Smooth muscle cell (in vitro differentiated cells): ENCODE results near the gene CFLAR. TPM values are rescaled to one million over a fixed set of nuclear protein-coding genes. Genes with fewer than 3 reads are reported as not detected.
"Not testable (repeated sequence)": the region's sequence is repeated elsewhere in the genome, so short reads cannot be mapped to it uniquely, and the experiment has no call there.

Source experiments
- DNase-seq: peaks from one replicate; lab custom pipeline; 2025; ENCODE audit not compliant: unreplicated experiment; lab: John Stamatoyannopoulos, UW
- H2AFZ ChIP-seq: fragments of 200-600 bp; sonication (generic); 2 replicates; pipeline ENCODE4 v1.6.0; 2016; ENCODE audit warnings: antibody characterized with exemption, low read depth, mild to moderate bottlenecking
- H3F3A ChIP-seq: fragments of 200-600 bp; sonication (generic); 2 replicates; pipeline ENCODE4 v1.6.0; 2017; ENCODE audit warnings: antibody characterized with exemption, low read depth
- H3K27ac ChIP-seq: fragments of 200-600 bp; sonication (generic); 2 replicates; pipeline ENCODE4 v1.5.1; 2016; ENCODE audit warnings: low read depth, mild to moderate bottlenecking
- H3K27me3 ChIP-seq: fragments of 200-600 bp; sonication (generic); 2 replicates; pipeline ENCODE4 v1.6.1; 2016; ENCODE audit warnings: low read depth, mild to moderate bottlenecking
- H3K36me3 ChIP-seq: fragments of 200-600 bp; sonication (generic); 2 replicates; pipeline ENCODE4 v1.5.1; 2016; ENCODE audit warnings: low read depth
- H3K4me1 ChIP-seq: fragments of 200-600 bp; sonication (generic); 2 replicates; pipeline ENCODE4 v1.5.1; 2016; ENCODE audit warnings: low read depth
- H3K4me2 ChIP-seq: fragments of 200-600 bp; sonication (generic); 2 replicates; pipeline ENCODE4 v1.6.0; 2016; ENCODE audit warnings: mild to moderate bottlenecking
- H3K4me3 ChIP-seq: fragments of 200-600 bp; sonication (generic); 2 replicates; pipeline ENCODE4 v1.5.1; 2016; ENCODE audit warnings: mild to moderate bottlenecking
- H3K79me2 ChIP-seq: fragments of 200-600 bp; sonication (generic); 2 replicates; pipeline ENCODE4 v1.6.0; 2016; ENCODE audit warnings: low read depth, mild to moderate bottlenecking
- H3K9ac ChIP-seq: fragments of 200-600 bp; sonication (generic); 2 replicates; pipeline ENCODE4 v1.6.0; 2016; ENCODE audit warnings: low read depth
- H3K9me3 ChIP-seq: fragments of 200-600 bp; sonication (generic); replicated peaks from 2 replicates; pipeline ENCODE4 v1.5.1; 2016; ENCODE audit warnings: low read depth
- H4K20me1 ChIP-seq: fragments of 200-600 bp; sonication (generic); 2 replicates; pipeline ENCODE4 v1.6.0; 2016; ENCODE audit warnings: low read depth
- CTCF ChIP-seq: fragments of 200-600 bp; sonication (generic); IDR thresholded peaks from 2 replicates; pipeline ENCODE4 v1.5.1; 2017; ENCODE audit warnings: borderline replicate concordance, mild to moderate bottlenecking, antibody characterized with exemption; ENCODE audit not compliant: insufficient read depth, poor library complexity, severe bottlenecking
- whole genome bisulfite sequencing: methylation state at CpG from one replicate; pipeline ENCODE4 v1.1.7; 2016; ENCODE audit warnings: low lambda C conversion rate; 5-methylcytosine and 5-hydroxymethylcytosine counted together
- polyA plus RNA-seq: library from polyadenylated mRNA; unstranded; fragments of >200 nt; fragmentation: Nextera tagmentation; extraction: Ambion mirVana; gene quantifications from 2 replicates; pipeline ENCODE4 v1.2.1, GENCODE V29; 2016
- total RNA-seq: library from RNA; depleted of rRNA; stranded (reverse); fragments of >200 nt; gene quantifications from 2 replicates; pipeline ENCODE4 v1.2.3, GENCODE V29; 2014

CFLAR gene
- total and polyA plus RNA-seq, 2 experiments from 2014 or later = 16.0 to 27.1 TPM

GRCh38 chr2:201111096-201111495 is 4.9 kb upstream of the CFLAR start:
- no peaks in the 10 kb centered on the region for H3K9me3 ChIP-seq
- no peaks in the 10 kb centered on the region for H3K36me3 ChIP-seq
- H4K20me1 ChIP-seq = no peaks in the 10 kb centered on the region
- 98% methylated on average over 3 of the region's 3 CpGs for WGBS
- H3K4me2 ChIP-seq = no peak overlapping the region
- H2AFZ ChIP-seq = no peak overlapping the region
- no peaks in the 10 kb centered on the region for H3K4me1 ChIP-seq
- no peak overlapping the region for H3K27ac ChIP-seq
- no peak for DNase-seq
- no peak overlapping the region for H3K9ac ChIP-seq
- no peaks in the 10 kb centered on the region for H3K27me3 ChIP-seq
- no peak for TF ChIP-seq CTCF
- peaks cover 4% of the 10 kb centered on the region for H3F3A ChIP-seq
- H3K4me3 ChIP-seq = no peak overlapping the region
- H3K79me2 ChIP-seq = no peaks in the 10 kb centered on the region

DNA sequence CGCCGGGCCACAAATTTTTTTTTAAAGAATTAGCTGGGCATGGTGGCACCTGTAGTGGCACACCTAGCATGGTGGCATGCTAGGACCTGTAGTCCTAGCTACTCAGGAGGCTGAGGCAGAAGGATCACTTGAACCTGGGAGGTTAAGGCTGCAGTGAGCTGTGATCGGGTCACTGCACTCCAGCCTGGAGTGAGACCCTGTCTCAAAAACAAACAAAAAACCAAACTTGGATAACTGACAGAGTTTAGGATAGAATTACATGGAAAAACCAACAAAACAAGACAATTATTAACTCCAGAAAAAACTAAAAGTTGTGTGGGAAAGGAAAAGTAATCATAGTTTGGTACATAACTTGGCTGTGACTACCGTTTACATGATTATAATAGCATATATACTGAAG is 1.6 kb upstream of the CFLAR start:
- Histone ChIP-seq H3K4me1 (peaks cover 3% of the 10 kb centered on the region), H3K36me3 (no peaks in the 10 kb centered on the region), H3K79me2 (peaks cover 16% of the 10 kb centered on the region), H3K27me3 (no peaks in the 10 kb centered on the region), H3K27ac (no peak overlapping the region), H3K4me2 (no peak overlapping the region), H3K9ac (no peak overlapping the region), H2AFZ (no peak overlapping the region), H3F3A (peaks cover 14% of the 10 kb centered on the region), H3K9me3 (no peaks in the 10 kb centered on the region), H4K20me1 (peaks cover 5% of the 10 kb centered on the region), H3K4me3 (no peak overlapping the region)
- DNase-seq = no peak
- WGBS = 93% methylated on average over 4 of the region's 4 CpGs
- TF ChIP-seq CTCF = no peak

GRCh38 chr2:201114846-201115245 is 1.1 kb upstream of the CFLAR start:
- H3K4me1 ChIP-seq = peaks cover 3% of the 10 kb centered on the region
- peaks cover 21% of the 10 kb centered on the region for H3K79me2 ChIP-seq
- H4K20me1 ChIP-seq = peaks cover 7% of the 10 kb centered on the region
- no peak overlapping the region for H3K9ac ChIP-seq
- H3K36me3 ChIP-seq = no peaks in the 10 kb centered on the region
- DNase-seq = no peak
- H3K9me3 ChIP-seq = no peaks in the 10 kb centered on the region
- no peak overlapping the region for H3K4me3 ChIP-seq
- no peak overlapping the region for H2AFZ ChIP-seq
- no peak for TF ChIP-seq CTCF
- peaks cover 14% of the 10 kb centered on the region for H3F3A ChIP-seq
- H3K27me3 ChIP-seq = no peaks in the 10 kb centered on the region
- H3K27ac ChIP-seq = no peak overlapping the region
- H3K4me2 ChIP-seq = no peak overlapping the region

DNA sequence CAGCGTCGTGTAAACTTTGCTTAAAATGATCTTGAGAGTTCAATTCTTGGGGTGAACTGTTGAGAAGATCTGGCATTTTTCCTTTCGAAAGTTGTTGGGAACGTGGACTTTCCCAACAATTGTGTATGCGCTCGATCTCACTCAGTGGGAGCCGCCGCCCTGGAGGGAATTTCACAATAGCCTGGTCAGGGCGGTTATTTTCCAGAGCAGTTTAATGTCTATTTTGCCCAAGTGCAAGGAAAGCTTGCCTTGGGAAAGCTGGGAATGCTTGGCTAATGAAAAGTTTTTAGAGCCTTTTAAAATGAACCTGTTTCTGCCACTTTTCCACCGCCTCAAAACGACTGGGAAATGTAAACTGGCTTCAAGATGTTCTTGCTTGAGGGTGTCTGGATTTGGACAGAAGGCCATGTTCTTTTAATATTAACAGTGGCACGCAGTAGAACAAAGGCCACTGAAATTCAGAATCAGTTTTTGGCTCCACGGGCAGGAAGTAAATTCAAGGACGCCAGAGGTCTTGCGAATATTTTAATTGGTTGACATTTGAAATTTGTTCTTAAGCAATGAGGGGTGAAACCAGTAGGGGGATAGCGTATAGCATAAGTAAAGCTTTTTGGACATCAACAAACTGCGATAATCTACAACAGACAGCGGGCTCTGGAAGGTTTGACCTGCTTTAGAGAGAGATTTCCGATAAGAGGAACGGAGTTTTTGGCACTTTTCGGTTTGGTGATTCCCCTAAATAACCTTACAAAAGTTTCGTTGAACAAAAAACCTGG is 1.2 kb downstream of the CFLAR start:
- H3K27ac ChIP-seq = peak overlapping the region; percentile 95

DNA sequence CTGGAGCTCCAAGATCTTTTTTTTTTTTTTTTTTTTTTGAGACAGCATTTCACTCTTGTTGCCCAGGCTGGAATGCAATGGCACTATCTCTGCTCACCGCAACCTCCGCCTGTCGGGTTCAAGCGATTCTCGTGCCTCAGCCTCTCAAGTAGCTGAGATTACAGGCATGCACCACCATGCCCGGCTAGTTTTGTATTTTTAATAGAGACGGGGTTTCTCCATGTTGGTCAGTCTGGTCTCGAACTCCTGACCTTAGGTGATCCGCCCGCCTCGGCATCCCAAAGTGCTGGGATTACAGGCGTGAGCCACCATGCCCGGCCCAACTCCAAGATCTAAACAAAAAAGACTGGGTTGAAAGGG is 1.8 kb downstream of the CFLAR start:
- not testable (repeated sequence) for H2AFZ ChIP-seq, DNase-seq, H3K9me3 ChIP-seq, H3K27me3 ChIP-seq, H3K4me1 ChIP-seq, H3K36me3 ChIP-seq
- Histone ChIP-seq H4K20me1 (peaks cover 12% of the 10 kb centered on the region), H3K9ac (peak overlapping the region; percentile 89), H3K27ac (peak overlapping the region; percentile 95), H3K4me3 (peak overlapping the region; percentile 78), H3F3A (peaks cover 14% of the 10 kb centered on the region), H3K79me2 (peaks cover 35% of the 10 kb centered on the region), H3K4me2 (peak overlapping the region; percentile 92)
- WGBS = 70% methylated on average over 13 of the region's 13 CpGs

More for the DNA sequence above, 1.2 kb downstream of the CFLAR start:
- peaks cover 12% of the 10 kb centered on the region for H4K20me1 ChIP-seq
- no peaks in the 10 kb centered on the region for H3K9me3 ChIP-seq
- peak overlapping the region; percentile 92 for H3K4me2 ChIP-seq
- no peaks in the 10 kb centered on the region for H3K27me3 ChIP-seq
- H2AFZ ChIP-seq = peak overlapping the region; percentile 94
- H3K4me3 ChIP-seq = peak overlapping the region; percentile 78
- H3K9ac ChIP-seq = peak overlapping the region; percentile 89
- TF ChIP-seq CTCF = peak; percentile 13
- peaks cover 35% of the 10 kb centered on the region for H3K79me2 ChIP-seq
- peaks cover 14% of the 10 kb centered on the region for H3F3A ChIP-seq
- no peaks in the 10 kb centered on the region for H3K36me3 ChIP-seq
- peak; percentile 31 for DNase-seq
- H3K4me1 ChIP-seq = peaks cover 3% of the 10 kb centered on the region
- WGBS = 38% methylated on average over 22 of the region's 22 CpGs
